ENCODE data around the gene TEX52.

DNA sequence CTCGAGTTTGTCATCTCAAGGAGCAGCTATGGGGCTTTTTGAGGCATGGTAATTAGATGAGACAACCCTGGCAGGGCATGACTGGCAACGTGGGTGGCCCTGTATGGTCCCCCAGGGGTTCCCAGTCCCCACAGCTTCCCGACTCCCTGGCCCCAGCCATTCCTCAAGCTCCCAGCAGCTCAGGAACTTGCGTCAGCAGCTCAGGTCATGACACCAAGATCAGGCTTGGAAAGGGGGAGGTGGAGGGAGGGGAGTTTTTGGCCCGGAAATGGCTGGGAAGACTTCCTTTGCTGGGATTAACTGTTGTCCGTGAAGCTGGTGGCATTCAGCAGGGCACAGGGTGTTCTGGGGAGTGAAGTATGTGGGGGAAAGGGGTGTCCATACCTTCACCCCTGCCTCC lies 11.6 kb downstream of the TEX52 start:
- TF ChIP-seq POLR2A (IDR thresholded peaks at IDR 0.05; ENCODE audit: low read length) (no peak), GATA1 (IDR thresholded peaks at IDR 0.05; ENCODE audit: low read depth, low read length) (no peak)

Measured in erythroblast (primary cell).